ENCODE results near the gene SASH1. TPM values are rescaled to one million over a fixed set of nuclear protein-coding genes. Genes with fewer than 3 reads are reported as not detected.

Gene SASH1
- total RNA-seq, 1 experiment from 2014 or later: 9.8 TPM

- BruUV-seq (replicated peaks): no TSS peak
- no peaks in the 10 kb centered on the region for H3K9me3 ChIP-seq (ENCODE audit: low read length)
- no peaks in the 10 kb centered on the region for H3K79me2 ChIP-seq (ENCODE audit: low read length)
- intact Hi-C loops (cut with micrococcal nuclease): no loop called here
- H3K9me2 ChIP-seq (replicated peaks; ENCODE audit: low read length): no peaks in the 10 kb centered on the region
- H3K4me1 ChIP-seq (ENCODE audit: insufficient read depth, low read length): 0 out of 2 replicates have a peak, but pooled peaks cover 4% of the 10 kb centered on the region
- DNase-seq (no peak), ATAC-seq (no peak)
- no peaks in the 10 kb centered on the region for H3F3A ChIP-seq (ENCODE audit: low read length, unreplicated experiment)
- H3K4me3 ChIP-seq (ENCODE audit: low read length): no peak overlapping the region
- no peaks in the 10 kb centered on the region for H3K27me3 ChIP-seq (ENCODE audit: low read length)
- TF ChIP-seq EZH2 (IDR thresholded peaks at IDR 0.05; ENCODE audit: low read length, unreplicated experiment) (no peak), CTCF (conservative IDR thresholded peaks at IDR 0.05; ENCODE audit: low read depth, low read length) (no peak), EZH2phosphoT487 (IDR thresholded peaks at IDR 0.05; ENCODE audit: borderline replicate concordance, low read length) (no peak)
- no peak overlapping the region for H2AFZ ChIP-seq (ENCODE audit: low read length)
- ChIA-PET CTCF (no interaction called here), POLR2A (ENCODE audit: unreplicated experiment) (no interaction called here)
- H3K27ac ChIP-seq (ENCODE audit: low read length): no peak overlapping the region
- no peak overlapping the region for H3K4me2 ChIP-seq (ENCODE audit: low read length)
- H3K9ac ChIP-seq (ENCODE audit: low read length): no peak overlapping the region
- no peaks in the 10 kb centered on the region for H3K36me3 ChIP-seq (ENCODE audit: low read depth, low read length)
- H4K20me1 ChIP-seq (ENCODE audit: low read length): no peaks in the 10 kb centered on the region
Measured at GRCh38 chr6:148450866-148451265, 108.2 kb downstream of the SASH1 start.

- DNase-seq (no peak), ATAC-seq (no peak)
- ChIA-PET POLR2A (ENCODE audit: unreplicated experiment) (no interaction called here), CTCF (no interaction called here)
- H3K27me3 ChIP-seq (ENCODE audit: low read length): no peaks in the 10 kb centered on the region
- H3K9ac ChIP-seq (ENCODE audit: low read length): no peak overlapping the region
- H3K79me2 ChIP-seq (ENCODE audit: low read length): no peaks in the 10 kb centered on the region
- intact Hi-C loops (cut with micrococcal nuclease): no loop called here
- no peaks in the 10 kb centered on the region for H3K9me3 ChIP-seq (ENCODE audit: low read length)
- no peak overlapping the region for H3K4me3 ChIP-seq (ENCODE audit: low read length)
- H3K27ac ChIP-seq (ENCODE audit: low read length): no peak overlapping the region
- H3F3A ChIP-seq (ENCODE audit: low read length, unreplicated experiment): no peaks in the 10 kb centered on the region
- H3K9me2 ChIP-seq (replicated peaks; ENCODE audit: low read length): no peaks in the 10 kb centered on the region
- no peaks in the 10 kb centered on the region for H3K36me3 ChIP-seq (ENCODE audit: low read depth, low read length)
- TF ChIP-seq EZH2phosphoT487 (IDR thresholded peaks at IDR 0.05; ENCODE audit: borderline replicate concordance, low read length): no peak
- H2AFZ ChIP-seq (ENCODE audit: low read length): no peak overlapping the region
- BruUV-seq (replicated peaks): no TSS peak
- H3K4me2 ChIP-seq (ENCODE audit: low read length): no peak overlapping the region
- no peaks in the 10 kb centered on the region for H4K20me1 ChIP-seq (ENCODE audit: low read length)
- no peaks in the 10 kb centered on the region for H3K4me1 ChIP-seq (ENCODE audit: insufficient read depth, low read length)
Measured at GRCh38 chr6:148451690-148452089, 109.1 kb downstream of the SASH1 start.

GRCh38 chr6:148452876-148453275 lies 110.2 kb downstream of the SASH1 start:
- Histone ChIP-seq H3K4me2 (ENCODE audit: low read length) (no peak overlapping the region), H3K36me3 (ENCODE audit: low read depth, low read length) (no peaks in the 10 kb centered on the region), H3K27ac (ENCODE audit: low read length) (no peak overlapping the region), H3K9me3 (ENCODE audit: low read length) (no peaks in the 10 kb centered on the region), H4K20me1 (ENCODE audit: low read length) (no peaks in the 10 kb centered on the region), H3K9ac (ENCODE audit: low read length) (no peak overlapping the region), H2AFZ (ENCODE audit: low read length) (no peak overlapping the region), H3K27me3 (ENCODE audit: low read length) (no peaks in the 10 kb centered on the region), H3F3A (ENCODE audit: low read length, unreplicated experiment) (no peaks in the 10 kb centered on the region), H3K4me3 (ENCODE audit: low read length) (no peak overlapping the region), H3K9me2 (replicated peaks; ENCODE audit: low read length) (no peaks in the 10 kb centered on the region), H3K79me2 (ENCODE audit: low read length) (no peaks in the 10 kb centered on the region), H3K4me1 (ENCODE audit: insufficient read depth, low read length) (no peaks in the 10 kb centered on the region)
- ChIA-PET CTCF (no interaction called here), POLR2A (ENCODE audit: unreplicated experiment) (no interaction called here)
- DNase-seq: no peak
- TF ChIP-seq EZH2phosphoT487 (IDR thresholded peaks at IDR 0.05; ENCODE audit: borderline replicate concordance, low read length): no peak
- no peak for TF ChIP-seq CTCF (conservative IDR thresholded peaks at IDR 0.05; ENCODE audit: low read depth, low read length)
- no peak for TF ChIP-seq EZH2 (IDR thresholded peaks at IDR 0.05; ENCODE audit: low read length, unreplicated experiment)
- intact Hi-C loops (cut with micrococcal nuclease): no loop called here
- no TSS peak for BruUV-seq (replicated peaks)
- no peak for ATAC-seq

All from PC-3 (cell line).